ENCODE measurements around the gene C11orf71.

Gene C11orf71

GRCh38 chr11:114398303-114398920 is 1.9 kb downstream of the C11orf71 start:
- DNase-seq = no peak

GRCh38 chr11:114397349-114397982 is 2.8 kb downstream of the C11orf71 start:
- DNase-seq = no peak

GRCh38 chr11:114396916-114397315 is 3.4 kb downstream of the C11orf71 start:
- no peak for DNase-seq

DNA sequence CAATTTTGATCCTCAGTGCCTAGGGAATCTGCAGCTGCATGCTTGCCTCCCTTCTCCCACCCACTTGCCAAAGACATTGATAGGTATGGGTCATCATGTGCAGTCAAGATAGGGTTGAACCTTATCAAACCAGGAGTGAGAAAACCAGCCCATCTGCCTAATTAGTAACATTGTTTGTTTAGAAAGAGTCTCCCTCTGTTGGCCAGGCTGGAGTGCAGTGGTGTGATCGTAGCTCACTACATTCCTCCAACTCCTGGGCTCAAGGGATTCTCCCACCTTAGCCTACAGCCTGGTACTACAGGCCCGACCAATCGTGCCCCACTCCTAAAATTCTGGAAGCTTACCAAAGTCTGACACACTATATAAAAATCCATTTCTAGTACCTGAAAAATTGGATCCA is 4.6 kb downstream of the C11orf71 start:
- DNase-seq = no peak

DNA sequence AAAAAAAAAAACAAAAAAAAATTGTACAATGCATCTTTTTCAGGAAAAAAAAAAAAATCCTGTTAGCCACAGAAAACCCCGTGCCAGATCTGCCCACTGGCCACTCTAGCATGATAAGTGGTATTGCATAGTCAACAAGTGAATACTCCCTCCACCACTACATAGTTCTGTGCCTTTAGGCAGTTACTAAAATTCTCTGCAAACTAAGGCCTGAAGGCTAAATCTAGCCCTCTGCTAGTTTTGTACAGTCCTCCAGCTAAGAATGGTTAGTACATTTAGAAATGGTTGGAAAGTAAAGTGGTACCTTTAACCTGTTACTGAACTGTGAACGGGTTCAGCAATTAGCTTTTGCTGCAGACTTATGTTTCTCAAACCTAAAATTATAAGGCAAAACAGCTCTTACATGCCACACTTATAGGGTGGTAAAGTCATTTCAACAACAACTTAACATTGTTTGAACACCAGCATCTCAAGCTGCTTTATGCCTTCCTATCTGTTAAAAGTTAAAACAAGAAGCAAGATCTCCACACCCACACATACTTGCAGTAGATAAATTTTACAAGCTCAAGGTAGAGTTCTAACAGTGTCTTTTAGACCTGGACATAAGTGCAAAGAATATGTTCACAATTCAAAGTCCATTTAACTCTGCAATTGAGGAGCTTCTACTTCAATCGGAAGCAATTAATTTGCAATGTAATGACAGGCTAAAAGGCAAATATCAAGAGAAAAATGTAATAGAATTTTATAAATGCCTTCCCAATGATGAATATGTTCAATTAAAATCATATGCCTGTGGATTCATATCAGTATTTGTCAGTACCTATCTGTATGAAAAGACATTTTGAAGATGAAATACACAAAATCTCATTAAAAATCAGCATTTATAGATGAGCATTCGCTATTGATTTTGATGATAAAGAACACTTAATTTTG is 7.3 kb downstream of the C11orf71 start:
- DNase-seq = no peak

DNA sequence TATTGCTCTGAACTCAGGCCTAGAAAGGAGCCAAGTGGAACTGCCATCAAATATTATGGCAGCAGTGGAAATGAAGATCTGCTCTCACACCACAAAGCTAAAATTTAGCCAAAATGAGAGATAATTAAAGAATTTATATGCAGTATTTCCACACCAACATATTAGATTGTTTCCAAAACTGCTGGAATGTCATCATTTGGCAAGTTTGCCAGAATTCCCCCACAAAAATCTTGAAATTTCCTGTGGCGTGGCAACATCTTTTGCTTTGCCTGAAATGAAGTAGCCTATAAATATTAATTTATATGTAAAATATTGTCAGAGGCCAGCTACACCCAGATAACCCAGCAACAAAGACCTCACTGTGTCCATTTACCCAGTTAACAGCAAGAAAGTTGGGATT is 13.8 kb downstream of the C11orf71 start:
- no peak for DNase-seq

DNA sequence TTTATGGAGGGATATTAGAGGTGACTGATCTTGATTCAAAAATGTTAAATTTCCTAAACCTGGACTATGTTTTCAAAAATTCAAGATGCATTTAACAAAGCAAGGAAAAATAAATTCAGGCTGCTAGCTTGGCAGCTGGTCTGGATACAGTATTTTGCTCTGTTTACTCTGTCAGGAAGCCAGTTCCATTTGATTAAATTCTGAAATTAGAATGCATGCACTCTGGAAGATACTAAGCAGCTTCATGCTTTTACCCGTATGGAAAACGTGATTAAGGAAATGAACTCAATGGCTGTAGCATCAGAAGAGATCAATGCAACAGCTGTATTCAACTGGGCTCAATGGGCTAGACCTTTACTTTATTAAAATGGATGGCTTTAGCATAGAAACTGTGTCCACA is 14.2 kb downstream of the C11orf71 start:
- DNase-seq = no peak

DNA sequence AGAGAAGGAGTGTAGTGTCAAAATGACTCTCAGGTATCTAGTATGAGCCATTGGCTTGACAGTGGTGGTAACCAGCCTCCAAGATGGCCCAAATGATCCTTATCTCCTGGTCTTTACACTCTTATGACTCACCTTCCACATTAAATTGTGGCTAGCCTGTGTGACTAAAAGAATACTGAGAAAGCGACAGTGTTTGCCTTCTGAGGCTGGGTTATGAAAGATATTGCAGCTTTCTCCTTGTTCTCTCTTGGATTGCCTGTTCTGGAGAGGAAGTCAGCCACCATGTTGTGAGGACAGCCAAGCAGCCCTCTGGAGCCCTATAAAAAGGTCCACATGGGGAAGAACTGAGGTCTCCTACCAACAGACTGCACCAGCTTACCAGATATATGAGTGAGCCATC is 15.8 kb downstream of the C11orf71 start:
- no peak for DNase-seq

DNA sequence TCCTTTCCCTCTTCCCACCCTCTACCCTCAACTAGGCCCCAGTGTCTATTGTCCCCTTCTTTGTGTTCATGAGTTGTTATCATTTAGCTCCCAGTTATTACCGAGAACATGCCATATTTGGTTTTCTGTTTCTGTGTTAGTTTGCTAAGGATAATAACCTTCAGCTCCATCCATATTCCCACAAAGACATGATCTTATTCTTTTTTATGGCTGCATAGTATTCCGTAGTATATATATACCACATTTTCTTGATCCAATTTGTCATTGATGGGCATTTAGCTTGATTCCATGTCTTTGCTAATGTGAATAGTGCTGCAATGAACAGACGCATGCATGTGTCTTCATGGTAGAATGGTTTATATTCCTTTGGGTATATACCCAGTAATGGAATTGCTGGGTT is 17.8 kb downstream of the C11orf71 start:
- no peak for DNase-seq

- no peak for DNase-seq
These were observed 20.8 kb downstream of the C11orf71 start for GRCh38 chr11:114379394-114380069.

- DNase-seq = no peak
These were observed 22.6 kb downstream of the C11orf71 start for GRCh38 chr11:114377612-114378267.

DNA sequence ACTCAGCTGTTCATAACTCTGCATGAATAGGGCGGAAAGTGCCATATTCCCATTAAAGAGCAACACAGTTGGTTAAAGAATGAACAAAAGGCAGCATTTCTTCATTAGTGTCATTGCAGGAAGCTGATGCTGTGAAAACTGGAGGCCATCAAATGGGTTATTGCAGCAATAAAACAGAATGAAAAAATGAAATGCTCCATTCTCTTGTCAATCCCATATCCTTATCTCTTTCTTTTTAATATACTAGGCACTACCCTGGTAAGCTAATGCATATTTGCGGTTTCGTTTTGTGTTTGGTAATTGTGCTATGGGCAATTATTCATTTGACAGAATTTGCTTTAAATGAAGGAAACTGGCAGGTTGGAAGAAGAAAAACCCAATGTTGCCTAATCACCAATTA is 25.3 kb downstream of the C11orf71 start:
- DNase-seq = no peak

DNA sequence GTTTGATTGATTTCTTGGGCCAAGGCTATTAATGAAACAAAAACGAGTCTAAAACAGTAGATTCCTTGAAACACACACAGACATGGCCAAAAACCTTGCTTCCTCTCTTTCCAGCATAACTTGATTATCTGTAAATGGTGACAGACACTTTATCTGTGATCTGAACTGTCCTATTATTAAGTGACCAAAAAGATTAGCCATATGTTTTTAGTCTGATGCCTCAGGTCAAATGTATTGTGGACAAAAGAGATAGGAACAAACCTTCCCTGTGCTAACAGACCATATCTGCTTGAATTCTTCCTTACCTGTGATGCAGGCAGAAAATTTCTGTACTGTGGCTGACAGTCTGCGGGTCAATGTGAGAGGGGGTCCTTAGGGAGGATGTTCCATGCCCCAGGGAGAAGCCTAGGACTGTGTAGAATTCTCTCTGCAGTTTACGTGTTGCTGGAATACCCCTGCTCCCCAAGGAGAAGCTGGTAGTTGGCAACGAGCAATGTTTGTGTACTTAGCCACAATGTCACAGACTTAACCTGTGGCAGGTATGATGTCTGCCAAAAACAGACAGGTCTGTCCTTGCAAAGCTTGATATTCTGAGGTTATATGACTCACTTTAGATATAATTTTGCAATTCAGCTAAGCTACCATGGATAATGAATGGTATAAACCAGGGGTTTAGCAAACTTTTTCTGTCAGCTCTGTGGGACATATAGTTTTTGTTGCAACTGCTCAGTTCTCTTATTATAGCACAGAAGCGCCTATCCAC is 31.2 kb downstream of the C11orf71 start:
- no peak for DNase-seq

- no peak for DNase-seq
These were observed 32.9 kb downstream of the C11orf71 start for GRCh38 chr11:114367244-114367957.

GRCh38 chr11:114366331-114367243 is 33.7 kb downstream of the C11orf71 start:
- no peak for DNase-seq

- DNase-seq = no peak
These were observed 37.4 kb downstream of the C11orf71 start for GRCh38 chr11:114362958-114363357.

- DNase-seq = no peak
These were observed 38.0 kb downstream of the C11orf71 start for GRCh38 chr11:114362326-114362725.

GRCh38 chr11:114359342-114359741 is 41.0 kb downstream of the C11orf71 start:
- no peak for DNase-seq

- no peak for DNase-seq
These were observed 41.6 kb downstream of the C11orf71 start for GRCh38 chr11:114358716-114359115.

DNA sequence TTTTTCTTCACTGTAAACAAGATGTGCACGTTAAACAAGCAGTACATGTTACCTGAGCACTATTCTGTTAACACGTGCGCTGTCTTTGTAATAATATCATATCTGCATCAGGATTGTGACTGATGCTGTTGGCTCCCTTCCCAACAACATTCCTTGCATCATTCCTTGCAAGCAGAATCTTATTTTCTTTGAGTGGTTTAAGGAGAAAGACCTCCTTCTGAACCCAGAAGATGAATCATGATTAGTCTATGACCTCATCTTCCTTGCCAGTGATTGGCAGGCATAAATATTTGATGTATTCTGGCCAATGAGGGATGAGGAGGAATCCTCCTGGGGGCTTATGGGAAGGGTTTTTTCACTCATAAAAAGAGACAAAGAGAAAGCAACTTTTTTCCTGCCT is 46.2 kb downstream of the C11orf71 start:
- DNase-seq = no peak
